Astrocyte of the cerebellum (primary cell): ENCODE data around the gene AFAP1L1.

Experiments used
- DNase-seq: peaks from one replicate; pipeline ENCODE4 v3.0.0-alpha.2; 2011; ENCODE audit warnings: low read depth
- H3K4me3 ChIP-seq: 2 replicates; pipeline ENCODE4 v1.5.1; 2011; ENCODE audit warnings: mild to moderate bottlenecking, low read depth, low read length, moderate library complexity
- in situ Hi-C: cut with HindIII; loops from 2 replicates; pipeline ENCODE4 v1.10.0; 2017; ENCODE audit warnings: low sequenced_read_pairs
- TF ChIP-seq, protein P1 (sequence below): IDR thresholded peaks from 2 replicates; pipeline ENCODE4 v1.5.1; 2012; ENCODE audit warnings: low read length, low read depth, moderate library complexity, mild to moderate bottlenecking; ENCODE audit errors: missing control alignments

Gene AFAP1L1

DNA sequence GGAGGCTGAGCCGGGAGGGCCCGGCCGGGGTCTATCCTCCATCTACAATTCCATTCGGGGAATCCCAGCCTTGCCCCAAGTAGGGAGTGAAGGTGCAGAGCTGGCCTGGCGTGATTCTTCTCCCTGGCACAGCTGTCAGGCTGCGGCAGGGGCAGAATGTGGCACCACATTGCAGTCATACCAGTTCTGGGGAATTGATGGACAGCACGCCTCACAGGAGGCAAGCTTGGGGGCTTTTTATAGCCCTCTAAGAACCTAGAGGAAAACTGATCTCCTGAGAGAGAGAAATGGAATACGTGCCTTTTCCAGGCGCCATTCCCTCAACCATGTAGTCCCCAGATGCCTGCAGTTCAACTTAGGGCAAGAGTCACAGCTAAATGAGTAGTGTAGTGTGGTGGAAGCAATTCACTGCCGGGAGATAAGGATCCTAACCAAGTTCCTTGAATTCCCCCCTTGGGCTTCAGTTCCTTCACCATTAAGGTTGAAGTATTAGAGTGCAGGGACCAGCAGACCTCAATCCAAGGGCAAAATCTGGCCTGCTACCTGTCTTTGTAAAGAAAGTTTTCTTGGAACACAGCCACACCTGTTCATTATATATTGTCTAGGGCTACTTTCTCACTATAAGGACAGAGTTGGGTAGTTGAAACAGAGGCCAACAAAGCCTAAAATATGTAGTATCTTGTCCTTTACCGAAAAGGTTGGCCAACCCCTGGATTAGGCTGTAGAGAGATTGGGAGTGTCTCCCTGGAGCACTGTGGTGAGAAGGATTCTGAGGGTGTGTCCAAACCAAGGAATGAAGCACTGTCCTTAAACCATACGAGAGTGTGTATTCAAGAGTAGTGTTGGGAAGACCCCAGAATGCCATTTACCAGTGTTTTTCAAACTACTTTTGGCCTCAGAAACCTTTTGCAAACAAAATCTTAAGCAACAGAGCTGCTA lies 10.6 kb downstream of the AFAP1L1 start:
- TF ChIP-seq, protein P1, sequence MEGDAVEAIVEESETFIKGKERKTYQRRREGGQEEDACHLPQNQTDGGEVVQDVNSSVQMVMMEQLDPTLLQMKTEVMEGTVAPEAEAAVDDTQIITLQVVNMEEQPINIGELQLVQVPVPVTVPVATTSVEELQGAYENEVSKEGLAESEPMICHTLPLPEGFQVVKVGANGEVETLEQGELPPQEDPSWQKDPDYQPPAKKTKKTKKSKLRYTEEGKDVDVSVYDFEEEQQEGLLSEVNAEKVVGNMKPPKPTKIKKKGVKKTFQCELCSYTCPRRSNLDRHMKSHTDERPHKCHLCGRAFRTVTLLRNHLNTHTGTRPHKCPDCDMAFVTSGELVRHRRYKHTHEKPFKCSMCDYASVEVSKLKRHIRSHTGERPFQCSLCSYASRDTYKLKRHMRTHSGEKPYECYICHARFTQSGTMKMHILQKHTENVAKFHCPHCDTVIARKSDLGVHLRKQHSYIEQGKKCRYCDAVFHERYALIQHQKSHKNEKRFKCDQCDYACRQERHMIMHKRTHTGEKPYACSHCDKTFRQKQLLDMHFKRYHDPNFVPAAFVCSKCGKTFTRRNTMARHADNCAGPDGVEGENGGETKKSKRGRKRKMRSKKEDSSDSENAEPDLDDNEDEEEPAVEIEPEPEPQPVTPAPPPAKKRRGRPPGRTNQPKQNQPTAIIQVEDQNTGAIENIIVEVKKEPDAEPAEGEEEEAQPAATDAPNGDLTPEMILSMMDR, result no peak
- no peak for DNase-seq
- H3K4me3 ChIP-seq, result no peak overlapping the region
- in situ Hi-C loops, result no loop called here

DNA sequence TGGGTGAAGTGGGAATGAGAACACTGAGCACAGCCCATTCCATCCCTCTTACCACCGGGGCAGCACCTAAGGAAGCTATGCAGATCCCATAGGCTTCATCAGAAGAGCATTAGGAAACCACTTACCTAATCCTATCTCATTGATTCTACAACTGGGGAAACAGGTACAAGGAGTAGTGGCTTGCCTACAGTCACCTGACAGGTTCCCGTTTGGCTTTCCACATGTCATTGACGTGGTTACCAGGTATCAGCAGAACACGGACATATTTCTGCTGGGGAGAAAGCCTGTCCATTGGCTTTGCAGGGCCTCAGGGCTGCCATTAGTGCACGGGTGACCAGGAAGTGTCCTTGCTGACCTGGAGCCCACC lies 11.3 kb downstream of the AFAP1L1 start:
- no peak overlapping the region for H3K4me3 ChIP-seq
- in situ Hi-C loops, result no loop called here

DNA sequence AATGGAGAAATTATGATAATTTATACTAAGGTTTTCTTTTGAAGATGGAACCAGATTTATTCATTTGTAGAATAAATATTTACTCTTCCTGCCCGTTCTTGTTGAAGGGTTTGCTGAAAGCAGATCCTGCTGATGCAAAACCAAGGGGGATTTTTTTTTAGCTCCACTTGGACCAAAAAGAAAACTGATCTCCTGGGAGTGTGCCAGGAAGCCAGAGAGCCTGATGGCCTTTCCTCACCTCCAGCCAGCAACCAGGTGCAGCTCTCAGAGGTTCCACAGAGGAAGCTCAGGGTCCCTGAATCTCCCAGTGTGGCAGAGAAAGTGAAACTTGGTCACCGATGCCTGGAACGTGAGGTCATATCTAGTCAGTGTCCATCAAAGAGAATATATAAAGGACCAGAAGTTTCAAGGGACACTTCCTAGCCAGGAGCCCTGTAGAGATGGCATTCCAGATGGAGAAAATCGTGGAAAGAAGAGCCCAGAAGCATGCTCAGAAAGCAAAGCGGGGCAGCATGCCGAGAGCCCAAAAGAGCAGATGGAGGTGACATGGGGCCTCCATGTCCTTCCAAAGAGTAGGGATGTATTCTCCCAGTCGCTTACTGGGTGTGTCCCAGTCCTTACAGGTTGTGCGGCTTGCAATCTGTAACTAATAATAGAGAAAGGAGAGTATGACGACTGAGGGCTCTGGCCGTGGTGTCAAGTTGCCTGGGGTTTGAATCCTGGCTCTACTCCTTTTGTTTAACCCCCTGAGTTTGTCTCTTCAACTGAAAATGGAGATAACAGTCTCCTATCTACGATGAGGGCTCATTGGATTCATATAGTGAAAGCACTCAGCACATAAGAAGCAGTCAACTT lies 12.2 kb downstream of the AFAP1L1 start:
- in situ Hi-C loops, result no loop called here
- no peak overlapping the region for H3K4me3 ChIP-seq
- TF ChIP-seq, protein P1, result no peak
- DNase-seq, result no peak

More for the DNA sequence above, 11.3 kb downstream of the AFAP1L1 start:
- no peak for DNase-seq
- TF ChIP-seq, protein P1, result no peak

DNA sequence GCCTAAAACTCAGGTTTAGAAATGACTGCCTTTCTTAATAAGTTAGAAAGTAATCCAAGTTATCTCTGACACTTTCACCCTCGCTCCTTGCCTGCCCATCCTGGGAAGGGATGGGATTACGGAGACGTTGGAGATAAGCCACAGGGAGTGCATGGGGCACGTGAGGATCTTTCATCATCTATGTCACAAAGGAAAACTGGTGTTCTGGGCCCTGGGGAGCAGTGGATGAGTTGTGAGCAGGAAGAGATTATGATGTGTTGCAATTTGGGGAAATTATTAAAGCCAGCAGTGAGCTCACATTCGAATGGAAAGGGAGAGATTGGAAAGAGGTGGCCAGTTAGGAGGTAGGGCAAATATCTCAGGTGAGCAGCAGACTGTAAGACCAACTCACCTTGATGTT lies 12.8 kb downstream of the AFAP1L1 start:
- DNase-seq, result no peak
- in situ Hi-C loops, result no loop called here
- no peak overlapping the region for H3K4me3 ChIP-seq
- TF ChIP-seq, protein P1, result no peak

DNA sequence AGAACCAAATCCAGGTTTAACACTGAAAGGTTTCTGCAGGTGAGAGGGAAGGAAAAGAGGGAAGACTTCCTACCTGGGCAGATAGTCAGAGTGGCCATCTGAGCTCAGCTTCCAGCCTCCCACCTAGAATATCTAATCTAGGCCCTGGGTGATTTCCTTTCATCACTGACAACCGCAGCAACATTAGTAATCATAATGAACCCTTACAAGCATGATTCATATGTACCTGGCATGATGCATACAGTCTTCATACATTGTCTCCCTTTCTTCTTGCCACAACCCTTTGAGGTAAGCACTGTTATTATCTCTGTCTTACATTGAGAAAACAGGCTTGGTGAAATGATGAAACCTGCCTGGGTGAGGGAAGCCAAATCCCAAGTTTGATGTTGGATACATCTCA lies 13.5 kb downstream of the AFAP1L1 start:
- no peak overlapping the region for H3K4me3 ChIP-seq
- DNase-seq, result no peak
- in situ Hi-C loops, result no loop called here

DNA sequence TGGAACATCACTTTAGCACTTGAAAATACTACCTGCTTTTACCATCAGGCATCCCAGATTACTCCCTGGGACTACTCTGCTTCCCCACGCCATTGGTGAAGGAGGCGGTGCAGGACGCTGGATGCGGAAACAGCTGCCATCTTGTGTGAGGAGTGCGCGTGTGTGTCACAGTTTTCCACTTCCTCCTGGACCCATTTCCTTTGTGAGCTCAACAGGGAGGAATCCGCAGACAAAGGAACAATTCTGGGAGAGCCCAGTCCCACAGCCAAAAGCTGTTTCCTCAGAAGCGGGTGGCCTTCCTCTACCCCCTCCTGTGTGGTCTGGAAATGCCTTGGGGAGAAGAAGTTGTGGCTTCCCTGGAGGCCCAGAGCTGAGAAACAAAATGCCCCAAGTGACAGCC lies 16.8 kb downstream of the AFAP1L1 start:
- TF ChIP-seq, protein P1, result no peak
- H3K4me3 ChIP-seq, result no peak overlapping the region
- no peak for DNase-seq
- in situ Hi-C loops, result no loop called here

More for the DNA sequence above, 13.5 kb downstream of the AFAP1L1 start:
- TF ChIP-seq, protein P1, result no peak
